Measurements from ENCODE around the gene GBF1. TPM values are rescaled to one million over a fixed set of nuclear protein-coding genes. Genes with fewer than 3 reads are reported as not detected.

GBF1 gene
- polyA plus RNA-seq, 1 experiment: 31.9 TPM

DNA sequence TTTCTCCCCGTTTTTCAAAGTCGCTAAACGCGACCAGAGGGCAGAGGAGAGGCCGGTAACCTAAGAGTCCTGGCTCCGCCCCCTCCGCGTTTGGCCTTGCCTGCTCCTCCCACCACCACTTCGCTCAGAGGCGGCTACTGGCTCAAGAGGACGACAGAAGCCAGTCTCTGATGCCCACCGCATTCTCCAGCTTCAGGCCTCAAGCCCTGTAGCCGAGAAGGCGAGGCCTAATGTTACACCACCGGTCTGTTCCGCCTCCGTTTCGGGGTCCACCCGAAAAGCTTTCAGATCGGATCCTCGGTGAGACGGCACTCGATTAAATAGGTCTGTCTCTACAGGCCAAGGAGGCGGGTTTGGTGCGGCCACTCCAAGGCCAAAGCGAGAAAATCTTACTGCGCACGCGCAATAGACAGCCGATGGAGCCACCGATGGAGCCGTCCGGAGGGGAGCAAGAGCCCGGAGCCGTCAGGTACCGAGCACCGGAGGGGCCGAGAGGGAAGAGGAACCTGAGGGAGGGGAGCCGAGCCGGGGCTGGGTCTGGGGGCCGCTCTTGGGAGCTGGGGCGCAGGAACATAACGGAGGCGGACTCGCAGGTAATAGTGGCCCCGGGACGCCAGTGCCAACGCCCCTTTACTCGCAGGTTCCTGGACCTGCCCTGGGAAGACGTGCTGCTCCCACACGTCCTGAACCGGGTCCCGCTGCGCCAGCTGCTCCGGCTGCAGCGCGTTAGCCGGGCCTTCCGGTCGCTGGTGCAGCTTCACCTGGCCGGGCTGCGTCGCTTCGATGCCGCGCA is 175.6 kb downstream of the GBF1 start, which contains the start of gene FBXL15:
FBXL15 (plus strand) TSS at position 123 of the 793 bp plus-strand sequence; CDS start at position 417, 294 bp downstream.
- DNase-seq (ENCODE audit: low read depth, low spot score): peak; percentile 92
- H3K27me3 ChIP-seq (ENCODE audit: control insufficient read depth, insufficient read depth, low read length): peaks cover 22% of the 10 kb centered on the region
- no peak for TF ChIP-seq CTCF (IDR thresholded peaks at IDR 0.05; ENCODE audit: low read depth, low read length)
- POLR2A ChIA-PET: interaction anchor here (0.5 to 3.3 kb wide), 7 partner anchors 12 to 251 kb away, joined by 3 to 31 read pairs (median 5); partner anchors contain the start of gene CUEDC2
- CTCF ChIA-PET: interaction anchor here (1.6 to 5.0 kb wide), 3 partner anchors 21 to 191 kb away, joined by 7 to 33 read pairs (median 8); no protein-coding TSS in a partner anchor
- H3K4me3 ChIP-seq (ENCODE audit: low read depth, low read length): peak within 1 kb of the TSS; percentile 92
- H3K9me3 ChIP-seq (ENCODE audit: control insufficient read depth, insufficient read depth, low read length): no peaks in the 10 kb centered on the region; the same call in 1 of the 2 replicates
- peak within 1 kb of the TSS; percentile 84 for H3K27ac ChIP-seq (ENCODE audit: low read depth, low read length)

DNA sequence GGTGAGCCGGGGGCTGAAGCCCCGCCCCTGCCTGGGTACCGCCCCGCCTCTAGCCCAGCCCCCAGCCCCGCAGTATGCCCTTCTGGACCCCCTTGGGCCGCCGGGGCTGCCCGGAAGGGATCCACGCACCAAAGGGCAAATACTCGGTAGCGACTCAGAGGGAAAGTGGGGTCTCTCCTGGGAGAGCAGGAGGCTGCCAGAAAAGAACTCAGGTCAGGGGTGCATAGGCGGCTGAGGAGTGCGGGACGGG is 176.1 kb downstream of the GBF1 start:
- Histone ChIP-seq H3K27ac (ENCODE audit: low read depth, low read length) (no peak overlapping the region), H3K9me3 (ENCODE audit: control insufficient read depth, insufficient read depth, low read length) (no peaks in the 10 kb centered on the region; the same call in 1 of the 2 replicates), H3K27me3 (ENCODE audit: control insufficient read depth, insufficient read depth, low read length) (peaks cover 17% of the 10 kb centered on the region), H3K4me3 (ENCODE audit: low read depth, low read length) (peak overlapping the region; percentile 92)
- TF ChIP-seq CTCF (IDR thresholded peaks at IDR 0.05; ENCODE audit: low read depth, low read length): no peak
- CTCF ChIA-PET: interaction anchor here (1.0 to 5.0 kb wide), 7 partner anchors 11 to 252 kb away, joined by 3 to 33 read pairs (median 14); partner anchors contain the start of genes CUEDC2 and NFKB2
- POLR2A ChIA-PET: interaction anchor here (0.5 to 3.3 kb wide), 7 partner anchors 11 to 252 kb away, joined by 3 to 31 read pairs (median 5); partner anchors contain the start of genes C10orf95 and CUEDC2
- no peak for DNase-seq (ENCODE audit: low read depth, low spot score)

DNA sequence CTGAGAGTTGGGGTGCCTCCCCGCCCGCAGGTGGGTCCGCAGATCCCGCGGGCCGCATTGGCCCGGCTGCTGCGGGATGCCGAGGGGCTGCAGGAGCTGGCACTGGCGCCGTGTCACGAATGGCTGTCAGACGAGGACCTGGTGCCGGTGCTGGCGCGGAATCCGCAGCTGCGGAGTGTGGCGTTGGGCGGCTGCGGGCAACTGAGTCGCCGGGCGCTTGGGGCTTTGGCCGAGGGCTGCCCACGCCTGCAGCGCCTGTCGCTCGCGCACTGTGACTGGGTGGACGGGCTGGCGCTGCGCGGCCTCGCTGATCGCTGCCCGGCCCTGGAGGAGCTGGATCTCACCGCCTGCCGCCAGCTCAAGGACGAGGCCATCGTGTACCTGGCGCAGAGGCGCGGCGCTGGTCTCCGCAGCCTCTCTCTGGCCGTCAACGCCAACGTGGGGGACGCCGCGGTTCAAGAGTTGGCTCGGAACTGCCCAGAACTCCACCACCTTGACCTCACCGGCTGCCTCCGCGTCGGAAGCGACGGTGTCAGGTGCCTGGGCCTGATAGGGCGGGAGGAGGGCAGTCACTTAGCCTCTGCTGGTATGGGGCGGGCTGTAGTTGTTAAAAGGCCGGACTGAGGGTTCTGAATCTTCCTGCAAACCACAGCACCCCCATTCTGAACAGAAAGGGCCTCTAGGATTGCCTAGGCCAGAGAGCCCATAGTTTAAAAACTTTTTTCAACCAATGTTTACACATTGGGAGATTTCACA is 176.6 kb downstream of the GBF1 start:
- no peaks in the 10 kb centered on the region; the same call in 1 of the 2 replicates for H3K9me3 ChIP-seq (ENCODE audit: control insufficient read depth, insufficient read depth, low read length)
- H3K27me3 ChIP-seq (ENCODE audit: control insufficient read depth, insufficient read depth, low read length): peaks cover 16% of the 10 kb centered on the region
- H3K27ac ChIP-seq (ENCODE audit: low read depth, low read length): peak overlapping the region; percentile 21
- TF ChIP-seq CTCF (IDR thresholded peaks at IDR 0.05; ENCODE audit: low read depth, low read length): no peak
- POLR2A ChIA-PET: interaction anchor here (1.0 to 3.3 kb wide), 7 partner anchors 11 to 252 kb away, joined by 3 to 31 read pairs (median 6); partner anchors contain the start of genes C10orf95 and CUEDC2
- H3K4me3 ChIP-seq (ENCODE audit: low read depth, low read length): peak overlapping the region; percentile 92
- no peak for DNase-seq (ENCODE audit: low read depth, low spot score)
- CTCF ChIA-PET: interaction anchor here (1.0 to 5.0 kb wide), 10 partner anchors 10 to 253 kb away, joined by 3 to 33 read pairs (median 9); partner anchors contain the start of genes CUEDC2 and NFKB2

- TF ChIP-seq CTCF (IDR thresholded peaks at IDR 0.05; ENCODE audit: low read depth, low read length): peak; percentile 81
- H3K9me3 ChIP-seq (ENCODE audit: control insufficient read depth, insufficient read depth, low read length): no peaks in the 10 kb centered on the region; the same call in 1 of the 2 replicates
- peaks cover 11% of the 10 kb centered on the region for H3K27me3 ChIP-seq (ENCODE audit: control insufficient read depth, insufficient read depth, low read length)
- ChIA-PET POLR2A (interaction anchor here (1.0 to 3.3 kb wide), 7 partner anchors 10 to 253 kb away, joined by 3 to 31 read pairs (median 4); partner anchors contain the start of genes C10orf95 and CUEDC2), CTCF (interaction anchor here (0.7 to 5.0 kb wide), 16 partner anchors 9 to 253 kb away, joined by 3 to 33 read pairs (median 6); partner anchors contain the start of genes CUEDC2 and NFKB2)
- peak overlapping the region; percentile 21 for H3K27ac ChIP-seq (ENCODE audit: low read depth, low read length)
- peak overlapping the region; percentile 92 for H3K4me3 ChIP-seq (ENCODE audit: low read depth, low read length)
- no peak for DNase-seq (ENCODE audit: low read depth, low spot score)
Observed at GRCh38 chr10:102422545-102423129, 177.3 kb downstream of the GBF1 start.
